Stimulated activated CD8-positive, alpha-beta memory T cell treated with anti-CD3 and anti-CD28 coated beads, Interleukin-4, amount 100 ng/mL, for 48 hours (primary cell): Measurements from ENCODE around the gene KCNJ1.

Experiments
- DNase-seq: peaks from one replicate; pipeline ENCODE4 v3.0.0-alpha.2; 2020

Gene KCNJ1

GRCh38 chr11:128901653-128902514 lies 34.8 kb upstream of the KCNJ1 start:
- no peak for DNase-seq

- DNase-seq, result no peak
These were observed 33.4 kb upstream of the KCNJ1 start for GRCh38 chr11:128900468-128900867.

- no peak for DNase-seq
These were observed 31.7 kb upstream of the KCNJ1 start for GRCh38 chr11:128898580-128899344.

GRCh38 chr11:128897826-128898225 lies 30.7 kb upstream of the KCNJ1 start:
- no peak for DNase-seq

GRCh38 chr11:128896356-128896755 lies 29.3 kb upstream of the KCNJ1 start:
- DNase-seq, result no peak

GRCh38 chr11:128895526-128895925 lies 28.4 kb upstream of the KCNJ1 start:
- DNase-seq, result no peak

GRCh38 chr11:128894685-128895084 lies 27.6 kb upstream of the KCNJ1 start:
- DNase-seq, result no peak

GRCh38 chr11:128894286-128894681 lies 27.2 kb upstream of the KCNJ1 start:
- DNase-seq, result no peak

- DNase-seq, result no peak
These were observed 26.6 kb upstream of the KCNJ1 start for GRCh38 chr11:128893578-128894285.

- no peak for DNase-seq
These were observed 25.9 kb upstream of the KCNJ1 start for GRCh38 chr11:128892866-128893565.

GRCh38 chr11:128891913-128892398 lies 24.9 kb upstream of the KCNJ1 start:
- DNase-seq, result no peak

GRCh38 chr11:128890543-128891368 lies 23.7 kb upstream of the KCNJ1 start, which contains the start of gene KCNJ5:
Gene KCNJ5, plus strand, starts transcription at chr11:128891356. Its CDS starts 19,918 bp downstream, at chr11:128911274.
- peak; percentile 34 for DNase-seq

GRCh38 chr11:128890216-128890542 lies 23.1 kb upstream of the KCNJ1 start:
- DNase-seq, result no peak

GRCh38 chr11:128889657-128890213 lies 22.6 kb upstream of the KCNJ1 start:
- no peak for DNase-seq

- DNase-seq, result no peak
These were observed 21.2 kb upstream of the KCNJ1 start for GRCh38 chr11:128888034-128888985.

GRCh38 chr11:128886406-128887124 lies 19.5 kb upstream of the KCNJ1 start:
- no peak for DNase-seq

GRCh38 chr11:128884703-128885338 lies 17.7 kb upstream of the KCNJ1 start:
- peak; percentile 72 for DNase-seq

- DNase-seq, result no peak
These were observed 17.0 kb upstream of the KCNJ1 start for GRCh38 chr11:128884054-128884453.

GRCh38 chr11:128882451-128882850 lies 15.4 kb upstream of the KCNJ1 start:
- no peak for DNase-seq
